Neural crest cell (in vitro differentiated cells): ENCODE measurements around the gene AFAP1L1. TPM values are rescaled to one million over a fixed set of nuclear protein-coding genes. Genes with fewer than 3 reads are reported as not detected.
"Not testable (repeated sequence)": the region's sequence is repeated elsewhere in the genome, so short reads cannot be mapped to it uniquely, and the experiment has no call there.

Source experiments
- DNase-seq: peaks from one replicate; pipeline ENCODE4 v3.0.0; 2021; ENCODE audit warnings: low read depth, mixed read lengths, low spot score
- H3K27ac Mint-ChIP-seq: one replicate; pipeline ENCODE4 v1.8.0; 2021; ENCODE audit warnings: mild to moderate bottlenecking, mixed read lengths; ENCODE audit not compliant: unreplicated experiment
- H3K27me3 Mint-ChIP-seq: 2 replicates; pipeline ENCODE4 v1.8.0; 2021; ENCODE audit warnings: low read depth, mild to moderate bottlenecking, mixed read lengths
- H3K36me3 Mint-ChIP-seq: 2 replicates; pipeline ENCODE4 v1.8.0; 2021; ENCODE audit warnings: low read depth, mild to moderate bottlenecking, mixed read lengths
- H3K4me1 Mint-ChIP-seq: 2 replicates; pipeline ENCODE4 v1.8.0; 2021; ENCODE audit warnings: mixed read lengths
- H3K4me3 Mint-ChIP-seq: one replicate; pipeline ENCODE4 v1.8.0; 2021; ENCODE audit warnings: mild to moderate bottlenecking, mixed read lengths
- H3K9me3 Mint-ChIP-seq: 2 replicates; pipeline ENCODE4 v1.8.0; 2021; ENCODE audit warnings: mixed read lengths
- CTCF ChIP-seq: fragments of 200-600 bp; sonication (generic); conservative IDR thresholded peaks from 2 replicates; pipeline ENCODE4 v1.5.0; 2021; ENCODE audit warnings: antibody characterized with exemption, mild to moderate bottlenecking
- total RNA-seq: library from RNA; stranded (reverse); gene quantifications from 2 replicates; pipeline ENCODE4 v1.2.1, GENCODE V29; 2021

AFAP1L1 gene
- total RNA-seq, 1 donor from 2014 or later = 11.6 TPM

GRCh38 chr5:149267241-149267973 lies 4.3 kb upstream of the AFAP1L1 start:
- H3K36me3 Mint-ChIP-seq = peaks cover 2% of the 10 kb centered on the region
- H3K4me3 Mint-ChIP-seq = peak overlapping the region; percentile 65
- TF ChIP-seq CTCF = no peak
- peak; percentile 25 for DNase-seq
- H3K4me1 Mint-ChIP-seq = peaks cover 35% of the 10 kb centered on the region
- H3K27me3 Mint-ChIP-seq = peaks cover 49% of the 10 kb centered on the region
- H3K27ac Mint-ChIP-seq = peak overlapping the region; percentile 94
- H3K9me3 Mint-ChIP-seq = peaks cover 12% of the 10 kb centered on the region

- peaks cover 12% of the 10 kb centered on the region for H3K9me3 Mint-ChIP-seq
- H3K4me3 Mint-ChIP-seq = peak overlapping the region; percentile 86
- peaks cover 36% of the 10 kb centered on the region for H3K4me1 Mint-ChIP-seq
- peak; percentile 87 for TF ChIP-seq CTCF
- H3K36me3 Mint-ChIP-seq = peaks cover 2% of the 10 kb centered on the region
- H3K27ac Mint-ChIP-seq = no peak overlapping the region
- peaks cover 59% of the 10 kb centered on the region for H3K27me3 Mint-ChIP-seq
- DNase-seq = no peak
Measured at GRCh38 chr5:149268928-149269557, 2.6 kb upstream of the AFAP1L1 start.

GRCh38 chr5:149271195-149271715 lies 404 bp upstream of the AFAP1L1 start:
- peaks cover 44% of the 10 kb centered on the region for H3K27me3 Mint-ChIP-seq

GRCh38 chr5:149272781-149273180 lies 1.1 kb downstream of the AFAP1L1 start:
- not testable (repeated sequence) for H3K9me3 Mint-ChIP-seq, H3K27ac Mint-ChIP-seq, H3K36me3 Mint-ChIP-seq, DNase-seq
- peaks cover 26% of the 10 kb centered on the region for H3K4me1 Mint-ChIP-seq
- H3K4me3 Mint-ChIP-seq = peak overlapping the region; percentile 91
- H3K27me3 Mint-ChIP-seq = peaks cover 50% of the 10 kb centered on the region

More at GRCh38 chr5:149271195-149271715, 404 bp upstream of the AFAP1L1 start:
- peaks cover 2% of the 10 kb centered on the region for H3K36me3 Mint-ChIP-seq
- DNase-seq = peak; percentile 45
- H3K4me1 Mint-ChIP-seq = peaks cover 36% of the 10 kb centered on the region
- H3K27ac Mint-ChIP-seq = no peak overlapping the region
- peaks cover 12% of the 10 kb centered on the region for H3K9me3 Mint-ChIP-seq
- no peak for TF ChIP-seq CTCF
- peak overlapping the region; percentile 81 for H3K4me3 Mint-ChIP-seq

GRCh38 chr5:149273237-149273636 lies 1.6 kb downstream of the AFAP1L1 start:
- H3K27me3 Mint-ChIP-seq = peaks cover 54% of the 10 kb centered on the region
- peaks cover 6% of the 10 kb centered on the region for H3K36me3 Mint-ChIP-seq
- TF ChIP-seq CTCF = no peak
- H3K9me3 Mint-ChIP-seq = peaks cover 7% of the 10 kb centered on the region
- H3K4me3 Mint-ChIP-seq = peak overlapping the region; percentile 78
- H3K27ac Mint-ChIP-seq = no peak overlapping the region
- H3K4me1 Mint-ChIP-seq = peaks cover 22% of the 10 kb centered on the region
- no peak for DNase-seq

GRCh38 chr5:149273950-149274349 lies 2.3 kb downstream of the AFAP1L1 start:
- Mint-ChIP-seq H3K27me3 (peaks cover 61% of the 10 kb centered on the region), H3K4me3 (peak overlapping the region; percentile 78), H3K9me3 (peaks cover 3% of the 10 kb centered on the region), H3K4me1 (peaks cover 15% of the 10 kb centered on the region), H3K36me3 (peaks cover 6% of the 10 kb centered on the region), H3K27ac (no peak overlapping the region)
- no peak for TF ChIP-seq CTCF
- DNase-seq = no peak
